ENCODE measurements around the gene AKIP1.

DNA sequence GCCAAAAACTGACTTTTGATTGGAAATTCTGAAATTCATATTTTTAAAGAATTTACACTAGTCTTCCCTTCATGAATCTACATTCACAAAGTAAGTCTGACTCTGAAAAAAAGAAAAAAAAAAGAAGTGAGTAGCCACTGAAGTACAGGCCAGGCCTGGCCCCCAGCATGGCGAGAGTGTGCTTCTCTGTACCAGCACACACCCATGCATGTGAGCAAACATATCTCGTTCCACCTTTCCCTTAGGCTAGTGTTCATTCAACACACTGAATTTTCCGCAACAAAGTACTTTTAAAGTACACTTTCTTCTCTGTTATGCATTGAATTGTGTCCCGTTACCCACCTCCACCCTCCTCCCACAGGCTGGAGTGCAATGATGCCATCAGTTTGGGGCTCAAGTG is 17.2 kb downstream of the AKIP1 start:
- no peak for TF ChIP-seq POLR2A (IDR thresholded peaks at IDR 0.05; ENCODE audit: low read depth, low read length)
- TF ChIP-seq CEBPB (IDR thresholded peaks at IDR 0.05; ENCODE audit: borderline replicate concordance in 1 of 2, low read depth in 2 of 2, low read length in 2 of 2): no peak
- TF ChIP-seq, protein P1, sequence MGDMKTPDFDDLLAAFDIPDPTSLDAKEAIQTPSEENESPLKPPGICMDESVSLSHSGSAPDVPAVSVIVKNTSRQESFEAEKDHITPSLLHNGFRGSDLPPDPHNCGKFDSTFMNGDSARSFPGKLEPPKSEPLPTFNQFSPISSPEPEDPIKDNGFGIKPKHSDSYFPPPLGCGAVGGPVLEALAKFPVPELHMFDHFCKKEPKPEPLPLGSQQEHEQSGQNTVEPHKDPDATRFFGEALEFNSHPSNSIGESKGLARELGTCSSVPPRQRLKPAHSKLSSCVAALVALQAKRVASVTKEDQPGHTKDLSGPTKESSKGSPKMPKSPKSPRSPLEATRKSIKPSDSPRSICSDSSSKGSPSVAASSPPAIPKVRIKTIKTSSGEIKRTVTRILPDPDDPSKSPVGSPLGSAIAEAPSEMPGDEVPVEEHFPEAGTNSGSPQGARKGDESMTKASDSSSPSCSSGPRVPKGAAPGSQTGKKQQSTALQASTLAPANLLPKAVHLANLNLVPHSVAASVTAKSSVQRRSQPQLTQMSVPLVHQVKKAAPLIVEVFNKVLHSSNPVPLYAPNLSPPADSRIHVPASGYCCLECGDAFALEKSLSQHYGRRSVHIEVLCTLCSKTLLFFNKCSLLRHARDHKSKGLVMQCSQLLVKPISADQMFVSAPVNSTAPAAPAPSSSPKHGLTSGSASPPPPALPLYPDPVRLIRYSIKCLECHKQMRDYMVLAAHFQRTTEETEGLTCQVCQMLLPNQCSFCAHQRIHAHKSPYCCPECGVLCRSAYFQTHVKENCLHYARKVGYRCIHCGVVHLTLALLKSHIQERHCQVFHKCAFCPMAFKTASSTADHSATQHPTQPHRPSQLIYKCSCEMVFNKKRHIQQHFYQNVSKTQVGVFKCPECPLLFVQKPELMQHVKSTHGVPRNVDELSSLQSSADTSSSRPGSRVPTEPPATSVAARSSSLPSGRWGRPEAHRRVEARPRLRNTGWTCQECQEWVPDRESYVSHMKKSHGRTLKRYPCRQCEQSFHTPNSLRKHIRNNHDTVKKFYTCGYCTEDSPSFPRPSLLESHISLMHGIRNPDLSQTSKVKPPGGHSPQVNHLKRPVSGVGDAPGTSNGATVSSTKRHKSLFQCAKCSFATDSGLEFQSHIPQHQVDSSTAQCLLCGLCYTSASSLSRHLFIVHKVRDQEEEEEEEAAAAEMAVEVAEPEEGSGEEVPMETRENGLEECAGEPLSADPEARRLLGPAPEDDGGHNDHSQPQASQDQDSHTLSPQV (IDR thresholded peaks at IDR 0.05): no peak
- no peak for TF ChIP-seq HDAC2 (IDR thresholded peaks at IDR 0.05)
- TF ChIP-seq, protein P2, sequence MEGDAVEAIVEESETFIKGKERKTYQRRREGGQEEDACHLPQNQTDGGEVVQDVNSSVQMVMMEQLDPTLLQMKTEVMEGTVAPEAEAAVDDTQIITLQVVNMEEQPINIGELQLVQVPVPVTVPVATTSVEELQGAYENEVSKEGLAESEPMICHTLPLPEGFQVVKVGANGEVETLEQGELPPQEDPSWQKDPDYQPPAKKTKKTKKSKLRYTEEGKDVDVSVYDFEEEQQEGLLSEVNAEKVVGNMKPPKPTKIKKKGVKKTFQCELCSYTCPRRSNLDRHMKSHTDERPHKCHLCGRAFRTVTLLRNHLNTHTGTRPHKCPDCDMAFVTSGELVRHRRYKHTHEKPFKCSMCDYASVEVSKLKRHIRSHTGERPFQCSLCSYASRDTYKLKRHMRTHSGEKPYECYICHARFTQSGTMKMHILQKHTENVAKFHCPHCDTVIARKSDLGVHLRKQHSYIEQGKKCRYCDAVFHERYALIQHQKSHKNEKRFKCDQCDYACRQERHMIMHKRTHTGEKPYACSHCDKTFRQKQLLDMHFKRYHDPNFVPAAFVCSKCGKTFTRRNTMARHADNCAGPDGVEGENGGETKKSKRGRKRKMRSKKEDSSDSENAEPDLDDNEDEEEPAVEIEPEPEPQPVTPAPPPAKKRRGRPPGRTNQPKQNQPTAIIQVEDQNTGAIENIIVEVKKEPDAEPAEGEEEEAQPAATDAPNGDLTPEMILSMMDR (IDR thresholded peaks at IDR 0.05 in 2 of 3, conservative IDR thresholded peaks at IDR 0.05 in 1 of 3; ENCODE audit: control insufficient read depth in 2 of 3, extremely low read depth in 1 of 3, insufficient read depth in 1 of 3, low read depth in 3 of 3, low read length in 3 of 3): no peak
- no peak for TF ChIP-seq TAF1 (IDR thresholded peaks at IDR 0.05; ENCODE audit: borderline replicate concordance, low read depth, low read length)
- TF ChIP-seq NFYB (IDR thresholded peaks at IDR 0.05; ENCODE audit: insufficient read depth, low read depth, low read length): no peak
- TF ChIP-seq, protein P3, sequence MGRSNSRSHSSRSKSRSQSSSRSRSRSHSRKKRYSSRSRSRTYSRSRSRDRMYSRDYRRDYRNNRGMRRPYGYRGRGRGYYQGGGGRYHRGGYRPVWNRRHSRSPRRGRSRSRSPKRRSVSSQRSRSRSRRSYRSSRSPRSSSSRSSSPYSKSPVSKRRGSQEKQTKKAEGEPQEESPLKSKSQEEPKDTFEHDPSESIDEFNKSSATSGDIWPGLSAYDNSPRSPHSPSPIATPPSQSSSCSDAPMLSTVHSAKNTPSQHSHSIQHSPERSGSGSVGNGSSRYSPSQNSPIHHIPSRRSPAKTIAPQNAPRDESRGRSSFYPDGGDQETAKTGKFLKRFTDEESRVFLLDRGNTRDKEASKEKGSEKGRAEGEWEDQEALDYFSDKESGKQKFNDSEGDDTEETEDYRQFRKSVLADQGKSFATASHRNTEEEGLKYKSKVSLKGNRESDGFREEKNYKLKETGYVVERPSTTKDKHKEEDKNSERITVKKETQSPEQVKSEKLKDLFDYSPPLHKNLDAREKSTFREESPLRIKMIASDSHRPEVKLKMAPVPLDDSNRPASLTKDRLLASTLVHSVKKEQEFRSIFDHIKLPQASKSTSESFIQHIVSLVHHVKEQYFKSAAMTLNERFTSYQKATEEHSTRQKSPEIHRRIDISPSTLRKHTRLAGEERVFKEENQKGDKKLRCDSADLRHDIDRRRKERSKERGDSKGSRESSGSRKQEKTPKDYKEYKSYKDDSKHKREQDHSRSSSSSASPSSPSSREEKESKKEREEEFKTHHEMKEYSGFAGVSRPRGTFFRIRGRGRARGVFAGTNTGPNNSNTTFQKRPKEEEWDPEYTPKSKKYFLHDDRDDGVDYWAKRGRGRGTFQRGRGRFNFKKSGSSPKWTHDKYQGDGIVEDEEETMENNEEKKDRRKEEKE (IDR thresholded peaks at IDR 0.05): no peak
- no peak for TF ChIP-seq EZH2 (IDR thresholded peaks at IDR 0.05; ENCODE audit: borderline replicate concordance, control insufficient read depth, low read depth, low read length)
- no peak for TF ChIP-seq PML (IDR thresholded peaks at IDR 0.05; ENCODE audit: low read length)
- no peak for TF ChIP-seq SUZ12 (IDR thresholded peaks at IDR 0.05; ENCODE audit: unreplicated experiment)
- no peak for TF ChIP-seq NR2F1 (conservative IDR thresholded peaks at IDR 0.05)
- no peak for TF ChIP-seq POLR2AphosphoS5 (IDR thresholded peaks at IDR 0.05; ENCODE audit: low read length)
- no peak for TF ChIP-seq CREB1 (IDR thresholded peaks at IDR 0.05; ENCODE audit: low read depth)
